HG03175 (cell line): Measurements from ENCODE around the gene DHRSX.

Experiments
- ATAC-seq: cut with Tn5 transposase; IDR thresholded peaks from one replicate; pipeline ENCODE4 v1.9.1; 2021; ENCODE audit warnings: mild to moderate bottlenecking, moderate library complexity; ENCODE audit not compliant: unreplicated experiment

Gene DHRSX

GRCh38 chrX:2176733-2177132 is 324.0 kb downstream of the DHRSX start:
- no peak for ATAC-seq

- ATAC-seq, result no peak
Measured at GRCh38 chrX:2176274-2176673, 324.5 kb downstream of the DHRSX start.

GRCh38 chrX:2172359-2172758 is 328.4 kb downstream of the DHRSX start:
- ATAC-seq, result no peak
